Mucosa of descending colon (tissue), 3 donors: Measurements from ENCODE around the gene ETV6. TPM values are rescaled to one million over a fixed set of nuclear protein-coding genes. Genes with fewer than 3 reads are reported as not detected.
A peak's percentile ranks its signal among the peaks of the same experiment; 100 is the strongest.

Experiments used
- ATAC-seq: fragments of 200-7000 bp; cut with Tn5 transposase; one replicate; pipeline ENCODE4 v1.9.1; 2020; ENCODE audit warnings: mild to moderate bottlenecking, moderate library complexity
- DNase-seq, 3 donors: peaks; one replicate each; pipeline ENCODE4 v3.0.0-alpha.2; 2020
- H3K36me3 ChIP-seq: fragments of 200-600 bp; one replicate; pipeline ENCODE4 v1.8.0; 2021; ENCODE audit warnings: low read depth, mild to moderate bottlenecking
- H3K4me1 ChIP-seq: fragments of 200-600 bp; one replicate; pipeline ENCODE4 v1.8.0; 2021; ENCODE audit warnings: low read depth, mild to moderate bottlenecking
- H3K4me3 ChIP-seq: fragments of 200-600 bp; one replicate; pipeline ENCODE4 v1.8.0; 2021; ENCODE audit warnings: mild to moderate bottlenecking
- H3K9me3 ChIP-seq: fragments of 200-600 bp; one replicate; pipeline ENCODE4 v1.8.0; 2021; ENCODE audit warnings: mild to moderate bottlenecking
- intact Hi-C, 2 donors: fragments of 100-400 bp; cut with DNase I in 1 of 2; cut with micrococcal nuclease in 1 of 2; formaldehyde crosslinking; loops; one replicate each; pipeline versions ENCODE4 v1.11.0 to v1.11.1; 2022; cut with DNase I, micrococcal nuclease
- total RNA-seq, 3 donors: library from RNA; stranded (reverse); fragmentation: NEBNext Ultra II Directional in 2 of 3; extraction: Animal tissue kit (Norgen Biotek cat#: 25700) in 2 of 3; gene quantifications; one replicate each; pipeline versions ENCODE4 v1.2.1 to v1.2.4, GENCODE V29; 2021 to 2023
- TF ChIP-seq, protein P1 (sequence below): fragments of 200-600 bp; IDR thresholded peaks from one replicate; pipeline ENCODE4 v1.8.0; 2022; ENCODE audit warnings: antibody characterized with exemption, mild to moderate bottlenecking
- donor health status: DM: no; HTN: no; CAD: no; lungs with moderate emphysema.
- donor health status: DM: no; HTN: no; CAD: no.
- donor health status: DM: no; HTN: yes; CAD: no.

The ETV6 gene
- total RNA-seq, 3 donors from 2014 or later, result 60.9 to 74.3 (median 72.8) TPM

DNA sequence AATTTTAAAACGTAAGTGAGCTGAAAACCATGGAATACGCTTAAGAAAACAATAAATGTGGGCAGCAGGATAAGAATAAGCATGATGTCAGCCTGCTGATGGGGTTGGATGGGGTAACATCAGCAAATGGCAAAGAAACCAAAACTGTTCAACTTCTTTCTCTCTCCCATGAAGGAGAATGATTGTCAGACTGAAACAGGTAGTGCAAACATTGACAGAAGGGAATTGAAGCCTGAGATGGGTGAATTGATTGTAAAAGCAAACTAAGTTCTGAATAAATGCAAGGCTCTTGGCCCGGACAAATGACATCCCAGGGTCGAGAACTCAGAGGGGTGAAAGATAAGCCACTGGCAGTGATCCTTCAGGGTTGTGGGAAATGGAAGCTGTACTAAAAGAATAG lies 182.6 kb downstream of the ETV6 start:
- H3K36me3 ChIP-seq, result no peaks in the 10 kb centered on the region
- peaks cover 30% of the 10 kb centered on the region for H3K4me1 ChIP-seq
- DNase-seq, result no peak
- H3K9me3 ChIP-seq, result no peaks in the 10 kb centered on the region
- no peak overlapping the region for H3K4me3 ChIP-seq
- intact Hi-C loops, result no loop called here
- TF ChIP-seq, protein P1, sequence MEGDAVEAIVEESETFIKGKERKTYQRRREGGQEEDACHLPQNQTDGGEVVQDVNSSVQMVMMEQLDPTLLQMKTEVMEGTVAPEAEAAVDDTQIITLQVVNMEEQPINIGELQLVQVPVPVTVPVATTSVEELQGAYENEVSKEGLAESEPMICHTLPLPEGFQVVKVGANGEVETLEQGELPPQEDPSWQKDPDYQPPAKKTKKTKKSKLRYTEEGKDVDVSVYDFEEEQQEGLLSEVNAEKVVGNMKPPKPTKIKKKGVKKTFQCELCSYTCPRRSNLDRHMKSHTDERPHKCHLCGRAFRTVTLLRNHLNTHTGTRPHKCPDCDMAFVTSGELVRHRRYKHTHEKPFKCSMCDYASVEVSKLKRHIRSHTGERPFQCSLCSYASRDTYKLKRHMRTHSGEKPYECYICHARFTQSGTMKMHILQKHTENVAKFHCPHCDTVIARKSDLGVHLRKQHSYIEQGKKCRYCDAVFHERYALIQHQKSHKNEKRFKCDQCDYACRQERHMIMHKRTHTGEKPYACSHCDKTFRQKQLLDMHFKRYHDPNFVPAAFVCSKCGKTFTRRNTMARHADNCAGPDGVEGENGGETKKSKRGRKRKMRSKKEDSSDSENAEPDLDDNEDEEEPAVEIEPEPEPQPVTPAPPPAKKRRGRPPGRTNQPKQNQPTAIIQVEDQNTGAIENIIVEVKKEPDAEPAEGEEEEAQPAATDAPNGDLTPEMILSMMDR, result no peak
- ATAC-seq, result no peak

DNA sequence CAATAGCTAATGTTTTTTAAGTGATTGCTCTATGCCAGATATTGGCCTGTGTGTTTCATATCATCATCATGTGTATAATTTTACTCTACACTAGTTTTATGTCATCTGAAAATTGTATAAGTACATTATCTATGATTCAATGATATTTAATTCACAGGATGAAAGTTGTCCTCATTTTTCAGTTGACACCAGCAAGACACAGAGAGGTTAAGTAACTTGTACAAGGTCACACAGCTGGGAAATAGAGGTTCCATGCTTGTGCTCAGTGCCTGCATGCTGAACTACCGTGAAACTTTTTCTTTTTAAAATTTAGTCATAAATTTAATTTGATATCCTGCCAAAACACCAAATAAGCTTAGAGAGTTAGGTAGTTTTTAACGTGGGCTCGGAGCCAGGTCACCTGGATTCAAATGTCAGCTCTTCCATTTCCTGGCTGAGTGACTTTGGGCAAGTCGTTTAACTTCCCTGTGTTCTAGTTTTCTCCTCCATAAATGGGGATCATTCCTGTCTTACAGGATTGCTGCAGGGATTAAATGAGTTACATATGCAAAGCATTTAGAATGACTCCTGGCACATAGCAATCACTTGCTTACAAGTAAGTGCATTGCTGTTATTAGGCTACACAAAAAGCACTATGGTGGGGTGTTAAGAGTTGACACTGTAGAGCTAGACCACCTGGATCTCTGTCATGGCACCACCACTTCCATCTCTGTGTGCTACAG lies 183.9 kb downstream of the ETV6 start:
- Histone ChIP-seq H3K4me3 (no peak overlapping the region), H3K36me3 (no peaks in the 10 kb centered on the region), H3K9me3 (no peaks in the 10 kb centered on the region), H3K4me1 (peaks cover 30% of the 10 kb centered on the region)
- intact Hi-C loops, result no loop called here
- TF ChIP-seq, protein P1, result no peak
- DNase-seq, result no peak
- peak; percentile 15 for ATAC-seq

DNA sequence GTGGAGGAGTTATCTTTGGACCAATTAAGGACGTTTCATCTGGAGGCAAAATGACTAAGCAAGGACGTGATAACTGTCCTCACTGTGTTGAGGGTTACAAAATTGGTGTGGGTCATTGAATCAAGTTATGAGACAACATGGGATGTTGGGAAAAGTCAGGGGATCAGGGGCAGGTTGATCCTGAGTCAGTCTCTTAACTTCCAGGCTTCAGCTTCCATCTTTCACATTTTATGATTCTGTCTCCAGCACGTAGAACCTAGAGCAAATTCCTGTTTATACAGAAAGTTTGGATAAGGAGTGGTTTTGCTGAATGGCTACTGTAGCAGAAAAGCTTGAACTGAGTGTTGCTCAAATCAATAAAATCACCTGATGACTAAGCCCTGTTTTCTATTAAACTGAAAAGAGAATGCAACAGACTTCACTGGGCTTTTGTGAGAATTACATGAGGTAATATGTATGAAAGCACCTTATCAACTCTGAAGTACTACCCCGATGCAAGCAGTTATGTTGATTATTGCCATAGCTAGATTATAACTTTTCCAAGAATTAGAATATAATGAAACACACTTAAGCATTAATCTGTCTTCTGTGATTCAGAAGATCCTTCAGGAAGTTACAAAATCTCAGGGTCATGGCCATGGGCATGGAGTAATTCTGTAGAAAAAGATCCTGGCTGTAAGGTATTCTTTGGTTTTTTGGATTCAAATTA lies 184.8 kb downstream of the ETV6 start:
- ATAC-seq, result no peak
- peaks cover 38% of the 10 kb centered on the region for H3K4me1 ChIP-seq
- intact Hi-C loops, result no loop called here
- H3K36me3 ChIP-seq, result no peaks in the 10 kb centered on the region
- no peak for DNase-seq
- TF ChIP-seq, protein P1, result no peak
- no peaks in the 10 kb centered on the region for H3K9me3 ChIP-seq
- H3K4me3 ChIP-seq, result no peak overlapping the region

DNA sequence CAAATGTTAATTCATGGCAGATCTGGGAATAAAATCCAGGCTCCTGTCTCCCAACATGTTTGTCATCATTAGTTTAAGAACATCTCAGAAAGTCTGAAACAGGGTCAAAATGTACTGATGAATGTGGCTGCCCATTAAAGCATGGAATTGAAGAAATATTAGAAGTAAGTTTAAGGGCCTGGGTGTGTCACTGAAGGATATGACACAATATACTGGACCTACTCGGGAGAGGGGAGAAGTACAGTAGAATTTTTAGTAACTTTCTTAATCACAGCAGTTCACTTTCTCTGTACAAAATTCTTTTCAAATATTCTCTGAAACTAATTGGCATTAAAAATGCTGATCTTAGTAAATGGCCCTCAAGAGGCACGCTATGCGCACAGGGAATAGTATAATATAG lies 185.5 kb downstream of the ETV6 start:
- intact Hi-C loops, result no loop called here
- TF ChIP-seq, protein P1, result no peak

DNA sequence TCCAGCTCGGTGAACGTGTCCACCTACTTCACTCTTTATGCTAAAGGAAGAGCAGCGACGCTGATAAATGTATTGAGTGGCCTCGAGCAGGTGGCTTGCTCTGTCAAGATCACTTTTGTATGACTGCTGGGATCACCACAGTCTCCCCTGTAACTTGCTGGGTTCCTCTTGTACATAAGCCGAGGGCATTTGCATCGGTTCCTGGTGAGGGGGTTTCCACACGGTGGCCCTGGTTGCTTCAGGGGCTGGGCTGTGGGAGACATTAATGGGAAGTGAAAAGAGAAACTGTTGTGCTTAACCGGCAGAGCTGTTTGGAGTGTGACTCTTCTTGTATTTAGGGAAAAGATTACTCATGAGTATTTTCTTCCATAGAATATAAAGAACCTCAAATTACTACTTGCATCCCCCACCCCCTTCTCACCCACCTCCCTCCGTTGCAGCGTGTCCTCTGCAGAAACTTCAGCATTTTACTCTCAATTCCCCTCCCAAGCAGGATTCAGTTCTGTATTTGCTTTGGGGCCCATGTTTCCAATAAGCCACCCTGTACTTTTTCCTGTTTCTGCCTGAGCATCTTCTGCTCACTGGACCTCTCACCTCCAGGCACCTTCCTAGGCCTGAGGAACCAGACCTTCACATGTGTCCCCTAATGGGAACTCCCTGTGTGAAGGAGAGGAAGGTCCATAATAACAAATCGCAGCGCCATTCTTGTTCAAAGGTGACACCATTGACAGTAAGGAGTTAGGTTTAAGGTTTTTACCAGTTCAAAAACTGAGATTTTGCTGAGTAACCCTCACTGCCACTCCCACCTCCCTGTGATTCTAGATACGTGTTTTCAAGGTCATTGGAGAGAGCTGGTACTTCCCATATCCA lies 187.0 kb downstream of the ETV6 start:
- no peak overlapping the region for H3K4me3 ChIP-seq
- intact Hi-C loops, result no loop called here
- H3K9me3 ChIP-seq, result no peaks in the 10 kb centered on the region
- ATAC-seq (peak; percentile 39), DNase-seq (peak; percentile 48 to 76 (median 54))
- no peaks in the 10 kb centered on the region for H3K36me3 ChIP-seq
- TF ChIP-seq, protein P1, result no peak
- peaks cover 47% of the 10 kb centered on the region for H3K4me1 ChIP-seq

More for the DNA sequence above, 185.5 kb downstream of the ETV6 start:
- ATAC-seq (no peak), DNase-seq (no peak)
- Histone ChIP-seq H3K4me1 (peaks cover 39% of the 10 kb centered on the region), H3K4me3 (no peak overlapping the region), H3K36me3 (no peaks in the 10 kb centered on the region), H3K9me3 (no peaks in the 10 kb centered on the region)
